Measurements from ENCODE around the gene GBP7. TPM values are rescaled to one million over a fixed set of nuclear protein-coding genes. Genes with fewer than 3 reads are reported as not detected.
"Not testable (repeated sequence)": the region's sequence is repeated elsewhere in the genome, so short reads cannot be mapped to it uniquely, and the experiment has no call there.

GBP7 gene
- under 1 TPM in 1 of 8 experiments, not detected in 7; 0.19 TPM for total RNA-seq

GRCh38 chr1:89175601-89176256 is at the start of gene GBP7:
TSS of gene GBP7 (minus strand) at chr1:89176003. CDS start at chr1:89171935, 4,068 bp downstream.
- no peak for ATAC-seq (replicated peaks in 6 of 8)
- no peak within 1 kb of the TSS for H3K27ac ChIP-seq
- no peak within 1 kb of the TSS for H3K4me3 ChIP-seq
- in situ Hi-C loops (cut with MboI; ENCODE audit: low pct_unique_long_range_greater_than_20kb in 2 of 9, low sequenced_read_pairs in 9 of 9, unreplicated experiment in 9 of 9): no loop called here
- no peaks in the 10 kb centered on the region for H3K4me1 ChIP-seq (replicated peaks in 1 of 2)

GRCh38 chr1:89221341-89221740 is 45.5 kb upstream of the GBP7 start:
- no peaks in the 10 kb centered on the region for H3K4me1 ChIP-seq (replicated peaks in 1 of 2)
- WGBS, 10 experiments: 10 to 78% (median 56%) methylated on average over 1 of the region's 1 CpG; no CpG with 5 or more reads in 3 of the 10 experiments
- ATAC-seq (replicated peaks in 6 of 8): no peak
- H3K4me3 ChIP-seq: no peak overlapping the region
- in situ Hi-C loops (cut with MboI; ENCODE audit: low pct_unique_long_range_greater_than_20kb in 2 of 9, low sequenced_read_pairs in 9 of 9, unreplicated experiment in 9 of 9): loop anchor here in 1 of 9 experiments (25.0 kb wide), 1 partner anchor 91 kb away; no protein-coding TSS in a partner anchor
- no peak overlapping the region for H3K27ac ChIP-seq

GRCh38 chr1:89219851-89220250 is 44.0 kb upstream of the GBP7 start:
- in situ Hi-C loops (cut with MboI; ENCODE audit: low pct_unique_long_range_greater_than_20kb in 2 of 9, low sequenced_read_pairs in 9 of 9, unreplicated experiment in 9 of 9): loop anchor here in 1 of 9 experiments (25.0 kb wide), 1 partner anchor 92 kb away; no protein-coding TSS in a partner anchor
- H3K4me1 ChIP-seq (replicated peaks in 1 of 2); H3K4me3 ChIP-seq; H3K27ac ChIP-seq; ATAC-seq (replicated peaks in 6 of 8): not testable (repeated sequence)

- in situ Hi-C loops (cut with MboI; ENCODE audit: low pct_unique_long_range_greater_than_20kb in 2 of 9, low sequenced_read_pairs in 9 of 9, unreplicated experiment in 9 of 9): loop anchor here in 1 of 9 experiments (25.0 kb wide), 1 partner anchor 93 kb away; no protein-coding TSS in a partner anchor
Observed at GRCh38 chr1:89218941-89219340, 43.1 kb upstream of the GBP7 start.

GRCh38 chr1:89213347-89213746 is 37.5 kb upstream of the GBP7 start:
- ATAC-seq (replicated peaks in 6 of 8): no peak
- no peak overlapping the region for H3K27ac ChIP-seq
- no peak overlapping the region for H3K4me3 ChIP-seq
- H3K4me1 ChIP-seq (replicated peaks in 1 of 2): no peaks in the 10 kb centered on the region
- 33 to 88% (median 67%) methylated on average over 1 of the region's 1 CpG; no CpG with 5 or more reads in 1 of the 10 experiments for WGBS, 10 experiments
- in situ Hi-C loops (cut with MboI; ENCODE audit: low pct_unique_long_range_greater_than_20kb in 2 of 9, low sequenced_read_pairs in 9 of 9, unreplicated experiment in 9 of 9): loop anchor here in 1 of 9 experiments (25.0 kb wide), 1 partner anchor 99 kb away; no protein-coding TSS in a partner anchor

More at GRCh38 chr1:89218941-89219340, 43.1 kb upstream of the GBP7 start:
- not testable (repeated sequence) for H3K27ac ChIP-seq; H3K4me1 ChIP-seq (replicated peaks in 1 of 2); H3K4me3 ChIP-seq; ATAC-seq (replicated peaks in 6 of 8)
- 10 to 76% (median 51%) methylated on average over 2 to 3 of the region's 3 CpGs; no CpG with 5 or more reads in 2 of the 10 experiments for WGBS, 10 experiments

- 40 to 100% (median 83%) methylated on average over 1 of the region's 1 CpG; no CpG with 5 or more reads in 5 of the 10 experiments for WGBS, 10 experiments
- in situ Hi-C loops (cut with MboI; ENCODE audit: low pct_unique_long_range_greater_than_20kb in 2 of 9, low sequenced_read_pairs in 9 of 9, unreplicated experiment in 9 of 9): loop anchor here in 1 of 9 experiments (25.0 kb wide), 1 partner anchor 101 kb away; no protein-coding TSS in a partner anchor
- Histone ChIP-seq H3K27ac (no peak overlapping the region), H3K4me3 (no peak overlapping the region), H3K4me1 (replicated peaks in 1 of 2) (no peaks in the 10 kb centered on the region)
- ATAC-seq (replicated peaks in 6 of 8): no peak
Observed at GRCh38 chr1:89211035-89211634, 35.3 kb upstream of the GBP7 start.

- H3K4me3 ChIP-seq: no peak overlapping the region
- no peaks in the 10 kb centered on the region for H3K4me1 ChIP-seq (replicated peaks in 1 of 2)
- no peak for ATAC-seq (replicated peaks in 6 of 8)
- WGBS, 10 experiments: 60 to 90% (median 70%) methylated on average over 1 to 3 of the region's 3 CpGs; no CpG with 5 or more reads in 3 of the 10 experiments
- H3K27ac ChIP-seq: no peak overlapping the region
- in situ Hi-C loops (cut with MboI; ENCODE audit: low pct_unique_long_range_greater_than_20kb in 2 of 9, low sequenced_read_pairs in 9 of 9, unreplicated experiment in 9 of 9): loop anchor here in 1 of 9 experiments (25.0 kb wide), 1 partner anchor 106 kb away; no protein-coding TSS in a partner anchor
Observed at GRCh38 chr1:89206373-89206772, 30.6 kb upstream of the GBP7 start.

- Histone ChIP-seq H3K4me1 (replicated peaks in 1 of 2) (no peaks in the 10 kb centered on the region), H3K27ac (no peak overlapping the region), H3K4me3 (no peak overlapping the region)
- 50 to 100% (median 90%) methylated on average over 1 of the region's 1 CpG; no CpG with 5 or more reads in 4 of the 10 experiments for WGBS, 10 experiments
- in situ Hi-C loops (cut with MboI; ENCODE audit: low pct_unique_long_range_greater_than_20kb in 2 of 9, low sequenced_read_pairs in 9 of 9, unreplicated experiment in 9 of 9): loop anchor here in 1 of 9 experiments (25.0 kb wide), 1 partner anchor 109 kb away; no protein-coding TSS in a partner anchor
- ATAC-seq (replicated peaks in 6 of 8): no peak
Observed at GRCh38 chr1:89203166-89203565, 27.4 kb upstream of the GBP7 start.

- Histone ChIP-seq H3K4me3 (no peak overlapping the region), H3K4me1 (replicated peaks in 1 of 2) (no peaks in the 10 kb centered on the region), H3K27ac (no peak overlapping the region)
- no peak for ATAC-seq (replicated peaks in 6 of 8)
- 20 to 92% (median 81%) methylated on average over 1 to 4 of the region's 4 CpGs; no CpG with 5 or more reads in 1 of the 10 experiments for WGBS, 10 experiments
- in situ Hi-C loops (cut with MboI; ENCODE audit: low pct_unique_long_range_greater_than_20kb in 2 of 9, low sequenced_read_pairs in 9 of 9, unreplicated experiment in 9 of 9): loop anchor here in 1 of 9 experiments (25.0 kb wide), 1 partner anchor 111 kb away; no protein-coding TSS in a partner anchor
Observed at GRCh38 chr1:89201106-89201794, 25.4 kb upstream of the GBP7 start.

GRCh38 chr1:89200663-89201062 is 24.9 kb upstream of the GBP7 start:
- Histone ChIP-seq H3K27ac (no peak overlapping the region), H3K4me1 (replicated peaks in 1 of 2) (no peaks in the 10 kb centered on the region), H3K4me3 (no peak overlapping the region)
- ATAC-seq (replicated peaks in 6 of 8): peak in 1 of 8 experiments; percentile 38
- WGBS, 10 experiments: 0 to 83% (median 67%) methylated on average over 1 to 2 of the region's 2 CpGs; no CpG with 5 or more reads in 1 of the 10 experiments
- in situ Hi-C loops (cut with MboI; ENCODE audit: low pct_unique_long_range_greater_than_20kb in 2 of 9, low sequenced_read_pairs in 9 of 9, unreplicated experiment in 9 of 9): loop anchor here in 1 of 9 experiments (25.0 kb wide), 1 partner anchor 112 kb away; no protein-coding TSS in a partner anchor

GRCh38 chr1:89199525-89200031 is 23.8 kb upstream of the GBP7 start:
- Histone ChIP-seq H3K27ac (no peak overlapping the region), H3K4me3 (no peak overlapping the region), H3K4me1 (replicated peaks in 1 of 2) (no peaks in the 10 kb centered on the region)
- WGBS, 10 experiments: 60 to 100% (median 100%) methylated on average over 1 of the region's 1 CpG; no CpG with 5 or more reads in 1 of the 10 experiments
- in situ Hi-C loops (cut with MboI; ENCODE audit: low pct_unique_long_range_greater_than_20kb in 2 of 9, low sequenced_read_pairs in 9 of 9, unreplicated experiment in 9 of 9): loop anchor here in 1 of 9 experiments (25.0 kb wide), 1 partner anchor 113 kb away; no protein-coding TSS in a partner anchor
- ATAC-seq (replicated peaks in 6 of 8): no peak

GRCh38 chr1:89198491-89199072 is 22.8 kb upstream of the GBP7 start, which contains the start of gene GBP4:
TSS of gene GBP4 (minus strand) at chr1:89198942. CDS start at chr1:89198834, 108 bp downstream.
- ATAC-seq (replicated peaks in 6 of 8): peak in 1 of 8 experiments; percentile 50
- Histone ChIP-seq H3K27ac (no peak within 1 kb of the TSS), H3K4me1 (replicated peaks in 1 of 2) (no peaks in the 10 kb centered on the region), H3K4me3 (no peak within 1 kb of the TSS)
- in situ Hi-C loops (cut with MboI; ENCODE audit: low pct_unique_long_range_greater_than_20kb in 2 of 9, low sequenced_read_pairs in 9 of 9, unreplicated experiment in 9 of 9): no loop called here
- 29 to 90% (median 78%) methylated on average over 4 to 14 of the region's 21 CpGs; no CpG with 5 or more reads in 2 of the 10 experiments for WGBS, 10 experiments
